NCI-H2196 (cell line): Measurements from ENCODE around the gene POLR3K.

ENCODE experiments used
- DNase-seq: peaks from one replicate; lab custom pipeline; 2025; ENCODE audit not compliant: unreplicated experiment; lab: John Stamatoyannopoulos, UW

Gene POLR3K

GRCh38 chr16:79151-80054 is 26.0 kb upstream of the POLR3K start:
- DNase-seq: no peak

GRCh38 chr16:78444-79150 is 25.2 kb upstream of the POLR3K start:
- peak; percentile 16 for DNase-seq

GRCh38 chr16:77807-78443 is 24.5 kb upstream of the POLR3K start, which contains the start of gene MPG:
Gene MPG (plus strand): TSS chr16:78225. CDS start chr16:78310, 85 bp downstream.
- DNase-seq: peak; percentile 76

- no peak for DNase-seq
Measured at GRCh38 chr16:77273-77806, 23.9 kb upstream of the POLR3K start.

GRCh38 chr16:76535-77272 is 23.3 kb upstream of the POLR3K start:
- DNase-seq: peak; percentile 57

GRCh38 chr16:75580-76501 is 22.4 kb upstream of the POLR3K start:
- DNase-seq: no peak

- no peak for DNase-seq
Measured at GRCh38 chr16:74747-75334, 21.4 kb upstream of the POLR3K start.

GRCh38 chr16:74051-74746 is 20.8 kb upstream of the POLR3K start:
- DNase-seq: no peak

- DNase-seq: no peak
Measured at GRCh38 chr16:72561-73548, 19.4 kb upstream of the POLR3K start, which contains the start of gene RHBDF1. Gene RHBDF1 (minus strand): TSS chr16:72631. CDS start chr16:65015, 7,616 bp downstream.

- DNase-seq: peak; percentile 38
Measured at GRCh38 chr16:71540-72401, 18.4 kb upstream of the POLR3K start.

- no peak for DNase-seq
Measured at GRCh38 chr16:71210-71539, 17.8 kb upstream of the POLR3K start.

- no peak for DNase-seq
Measured at GRCh38 chr16:69181-69580, 15.8 kb upstream of the POLR3K start.

GRCh38 chr16:67884-68789 is 14.7 kb upstream of the POLR3K start:
- DNase-seq: no peak

GRCh38 chr16:67183-67791 is 13.9 kb upstream of the POLR3K start:
- DNase-seq: peak; percentile 72
